Left lung (tissue), 10 donors: Measurements from ENCODE around the gene EIF4ENIF1. TPM values are rescaled to one million over a fixed set of nuclear protein-coding genes. Genes with fewer than 3 reads are reported as not detected.
"Not testable (repeated sequence)": the region's sequence is repeated elsewhere in the genome, so short reads cannot be mapped to it uniquely, and the experiment has no call there.

Experiments used
- ATAC-seq: fragments of 200-7000 bp; cut with Tn5 transposase; one replicate; pipeline ENCODE4 v1.9.1; 2020; ENCODE audit warnings: moderate library complexity
- DNase-seq, 4 donors: peaks; one replicate each; pipeline ENCODE4 v3.0.0-alpha.2; 2013 to 2020
- H3K27ac ChIP-seq, 2 donors: fragments of 200-600 bp; sonication (generic) in 1 of 2; one replicate each; pipeline versions ENCODE4 v1.5.0 to v1.8.0; 2020 to 2021
- H3K27me3 ChIP-seq, 2 donors: fragments of 200-600 bp; sonication (generic) in 1 of 2; one replicate each; pipeline versions ENCODE4 v1.5.0 to v1.8.0; 2020 to 2021
- H3K36me3 ChIP-seq, 2 donors: fragments of 200-600 bp; sonication (generic) in 1 of 2; one replicate each; pipeline versions ENCODE4 v1.5.0 to v1.8.0; 2020 to 2021
- H3K4me1 ChIP-seq, 2 donors: fragments of 200-600 bp; one replicate each; pipeline ENCODE4 v1.8.0; 2021
- H3K4me3 ChIP-seq, 2 donors: fragments of 200-600 bp; sonication (generic) in 1 of 2; one replicate each; pipeline versions ENCODE4 v1.5.0 to v1.8.0; 2020 to 2021; ENCODE audit warnings: mild to moderate bottlenecking in 1 of 2
- H3K9me3 ChIP-seq, 2 donors: fragments of 200-600 bp; sonication (generic) in 1 of 2; one replicate each; pipeline versions ENCODE4 v1.5.0 to v1.8.0; 2020 to 2021
- intact Hi-C, 2 donors: fragments of 100-400 bp; cut with DNase I; formaldehyde crosslinking; loops; one replicate each; pipeline versions ENCODE4 v1.11.2 to v1.14.2; 2022
- polyA plus RNA-seq, 6 donors: library from polyadenylated mRNA; unstranded; fragments of 120-200 nt; gene quantifications; one replicate each; pipeline ENCODE4 v1.2.1, GENCODE V29; 2013; ENCODE audit not compliant: insufficient read length in 6 of 6
- total RNA-seq, 2 donors: library from RNA; stranded (reverse); fragmentation: NEBNext Ultra II Directional; extraction: Animal tissue kit (Norgen Biotek cat#: 25700); gene quantifications; one replicate each; pipeline ENCODE4 v1.2.1, GENCODE V29; 2021
- TF ChIP-seq, protein P1 (sequence below), 2 donors: fragments of 200-600 bp; sonication (generic) in 1 of 2; IDR thresholded peaks; one replicate each; pipeline versions ENCODE4 v1.5.0 to v1.8.0; 2021; ENCODE audit warnings: antibody characterized with exemption in 2 of 2
- donor health status: DM: no; HTN: yes; CAD: no.
- donor health status: DM: no; HTN: no; CAD: no.

EIF4ENIF1 gene
- total and polyA plus RNA-seq, 8 donors = 23.2 to 45.9 (median 45.2) TPM

DNA sequence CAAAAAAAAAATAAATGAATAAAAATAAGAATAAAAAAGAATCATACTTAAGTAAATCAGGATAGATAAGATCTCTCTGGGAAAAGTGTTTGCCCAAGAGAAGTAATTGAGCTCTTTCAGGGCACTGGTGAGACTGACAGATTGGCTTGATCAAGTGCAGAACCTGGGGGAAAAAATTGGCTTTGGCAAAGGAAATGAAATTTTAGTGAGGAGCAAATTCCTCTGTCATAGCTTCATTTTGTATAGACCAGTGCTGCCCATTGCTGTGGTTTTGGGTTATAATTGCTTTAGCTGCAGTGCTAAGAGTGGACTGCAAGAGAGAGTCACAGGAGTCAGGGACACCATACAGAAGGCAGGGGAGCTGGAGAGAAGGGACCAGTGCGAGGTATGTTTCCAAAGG, 42.4 kb upstream of the EIF4ENIF1 start:
- TF ChIP-seq, protein P1, sequence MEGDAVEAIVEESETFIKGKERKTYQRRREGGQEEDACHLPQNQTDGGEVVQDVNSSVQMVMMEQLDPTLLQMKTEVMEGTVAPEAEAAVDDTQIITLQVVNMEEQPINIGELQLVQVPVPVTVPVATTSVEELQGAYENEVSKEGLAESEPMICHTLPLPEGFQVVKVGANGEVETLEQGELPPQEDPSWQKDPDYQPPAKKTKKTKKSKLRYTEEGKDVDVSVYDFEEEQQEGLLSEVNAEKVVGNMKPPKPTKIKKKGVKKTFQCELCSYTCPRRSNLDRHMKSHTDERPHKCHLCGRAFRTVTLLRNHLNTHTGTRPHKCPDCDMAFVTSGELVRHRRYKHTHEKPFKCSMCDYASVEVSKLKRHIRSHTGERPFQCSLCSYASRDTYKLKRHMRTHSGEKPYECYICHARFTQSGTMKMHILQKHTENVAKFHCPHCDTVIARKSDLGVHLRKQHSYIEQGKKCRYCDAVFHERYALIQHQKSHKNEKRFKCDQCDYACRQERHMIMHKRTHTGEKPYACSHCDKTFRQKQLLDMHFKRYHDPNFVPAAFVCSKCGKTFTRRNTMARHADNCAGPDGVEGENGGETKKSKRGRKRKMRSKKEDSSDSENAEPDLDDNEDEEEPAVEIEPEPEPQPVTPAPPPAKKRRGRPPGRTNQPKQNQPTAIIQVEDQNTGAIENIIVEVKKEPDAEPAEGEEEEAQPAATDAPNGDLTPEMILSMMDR (IDR thresholded peaks at IDR 0.05) = no peak
- no peak for ATAC-seq
- no peaks in the 10 kb centered on the region for H3K9me3 ChIP-seq
- DNase-seq = no peak
- intact Hi-C loops = no loop called here
- peak overlapping the region in 1 of 2 donors; percentile 19 for H3K27ac ChIP-seq
- H3K4me3 ChIP-seq = no peak overlapping the region
- H3K4me1 ChIP-seq = peaks cover 7 to 12% of the 10 kb centered on the region in 2 donors
- H3K36me3 ChIP-seq = no peaks in the 10 kb centered on the region
- H3K27me3 ChIP-seq = no peaks in the 10 kb centered on the region

DNA sequence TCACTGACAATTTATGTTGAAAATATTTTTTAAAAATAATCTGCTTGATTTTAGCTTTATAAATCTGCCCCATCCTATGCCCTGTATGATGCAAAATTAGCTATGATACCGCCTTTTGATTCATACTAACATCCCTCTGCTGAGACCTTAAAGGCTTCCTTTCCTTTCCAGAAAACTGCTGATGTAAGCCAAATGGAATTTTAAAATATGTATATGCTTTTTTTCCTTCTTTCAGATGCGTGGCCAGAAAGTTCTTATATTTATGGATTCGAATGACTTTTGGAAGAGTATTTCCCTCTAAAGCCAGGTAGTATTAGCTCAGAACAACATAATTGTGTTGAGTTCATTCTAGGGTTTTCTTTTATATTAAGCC, 41.2 kb upstream of the EIF4ENIF1 start:
- TF ChIP-seq, protein P1 (IDR thresholded peaks at IDR 0.05) = no peak
- DNase-seq (peak in 1 of 4 donors; percentile 21), ATAC-seq (peak; percentile 45)
- Histone ChIP-seq H3K27me3 (no peaks in the 10 kb centered on the region), H3K9me3 (no peaks in the 10 kb centered on the region), H3K36me3 (no peaks in the 10 kb centered on the region), H3K4me1 (peaks cover 7 to 19% of the 10 kb centered on the region in 2 donors), H3K27ac (peak overlapping the region; percentile 18 to 56), H3K4me3 (no peak overlapping the region)
- intact Hi-C loops = no loop called here

DNA sequence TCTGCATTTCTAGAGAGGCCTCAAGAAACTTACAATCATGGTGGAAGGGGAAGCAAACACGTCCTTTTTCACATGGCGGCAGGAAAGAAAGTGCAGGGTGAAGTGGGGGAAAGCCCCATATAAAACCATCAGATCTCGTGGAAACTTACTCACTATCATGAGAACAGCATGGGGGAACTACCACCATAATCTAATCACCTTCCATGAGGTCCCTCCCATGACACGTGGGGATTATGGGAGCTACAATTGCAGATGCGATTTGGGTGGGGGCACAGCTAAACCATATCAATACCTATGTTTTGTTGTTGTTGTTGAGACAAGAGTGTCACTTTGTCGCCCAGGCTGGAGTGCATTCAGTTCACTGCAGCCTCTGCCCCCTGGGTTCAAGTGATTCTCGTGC, 36.6 kb upstream of the EIF4ENIF1 start:
- TF ChIP-seq, protein P1 (IDR thresholded peaks at IDR 0.05) = no peak
- H3K9me3 ChIP-seq = no peaks in the 10 kb centered on the region
- intact Hi-C loops = no loop called here
- H3K27me3 ChIP-seq = no peaks in the 10 kb centered on the region
- no peak for DNase-seq
- no peak for ATAC-seq
- peak overlapping the region in 1 of 2 donors; percentile 28 for H3K27ac ChIP-seq
- H3K4me3 ChIP-seq = no peak overlapping the region
- H3K4me1 ChIP-seq = peaks cover 7 to 14% of the 10 kb centered on the region in 2 donors
- no peaks in the 10 kb centered on the region for H3K36me3 ChIP-seq

DNA sequence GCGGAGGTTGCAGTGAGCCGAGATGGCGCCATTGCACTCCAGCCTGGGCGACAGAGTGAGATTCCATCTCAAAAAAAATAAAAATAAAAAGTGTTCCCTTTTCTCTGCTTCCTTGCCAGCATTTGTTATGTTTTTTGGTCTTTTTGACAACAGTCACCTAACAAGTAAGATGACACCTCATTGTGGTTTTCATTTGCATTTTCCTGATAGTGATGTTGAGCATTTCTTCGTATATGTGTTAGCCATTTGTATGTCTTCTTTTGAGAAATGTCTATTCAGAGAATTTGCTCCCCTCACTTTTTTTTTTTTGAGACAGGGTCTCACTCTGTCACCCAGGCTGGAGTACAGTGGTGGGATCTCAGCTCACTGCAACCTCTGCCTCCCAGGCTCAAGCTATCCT, 34.5 kb upstream of the EIF4ENIF1 start:
- H3K27me3 ChIP-seq, H3K4me3 ChIP-seq, H3K4me1 ChIP-seq, H3K27ac ChIP-seq, H3K36me3 ChIP-seq, H3K9me3 ChIP-seq, ATAC-seq, intact Hi-C loops, DNase-seq: not testable (repeated sequence)

DNA sequence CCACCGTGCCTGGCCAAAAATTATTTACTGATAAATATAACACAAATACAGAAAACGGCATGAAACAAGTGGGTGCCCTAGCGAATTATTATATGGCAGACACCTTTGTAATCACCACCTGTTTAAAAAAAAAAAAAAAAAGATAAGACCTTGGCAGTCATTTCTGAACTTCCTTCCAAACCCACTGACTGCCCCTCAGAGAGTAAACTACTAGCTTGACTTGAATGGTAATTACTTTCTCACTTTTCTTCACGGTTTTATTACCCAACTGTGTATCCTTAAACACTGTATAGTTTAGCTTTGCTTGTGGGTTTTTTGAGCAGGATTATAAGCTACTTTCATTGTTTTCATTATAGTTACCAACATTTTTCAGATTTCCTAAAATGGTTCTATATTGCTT, 30.4 kb upstream of the EIF4ENIF1 start:
- no peaks in the 10 kb centered on the region for H3K27me3 ChIP-seq
- TF ChIP-seq, protein P1 (IDR thresholded peaks at IDR 0.05) = no peak
- no peak for ATAC-seq
- DNase-seq = no peak
- no peaks in the 10 kb centered on the region for H3K36me3 ChIP-seq
- intact Hi-C loops = no loop called here
- H3K4me1 ChIP-seq = no peaks in the 10 kb centered on the region
- no peak overlapping the region for H3K4me3 ChIP-seq
- H3K27ac ChIP-seq = no peak overlapping the region
- no peaks in the 10 kb centered on the region for H3K9me3 ChIP-seq

DNA sequence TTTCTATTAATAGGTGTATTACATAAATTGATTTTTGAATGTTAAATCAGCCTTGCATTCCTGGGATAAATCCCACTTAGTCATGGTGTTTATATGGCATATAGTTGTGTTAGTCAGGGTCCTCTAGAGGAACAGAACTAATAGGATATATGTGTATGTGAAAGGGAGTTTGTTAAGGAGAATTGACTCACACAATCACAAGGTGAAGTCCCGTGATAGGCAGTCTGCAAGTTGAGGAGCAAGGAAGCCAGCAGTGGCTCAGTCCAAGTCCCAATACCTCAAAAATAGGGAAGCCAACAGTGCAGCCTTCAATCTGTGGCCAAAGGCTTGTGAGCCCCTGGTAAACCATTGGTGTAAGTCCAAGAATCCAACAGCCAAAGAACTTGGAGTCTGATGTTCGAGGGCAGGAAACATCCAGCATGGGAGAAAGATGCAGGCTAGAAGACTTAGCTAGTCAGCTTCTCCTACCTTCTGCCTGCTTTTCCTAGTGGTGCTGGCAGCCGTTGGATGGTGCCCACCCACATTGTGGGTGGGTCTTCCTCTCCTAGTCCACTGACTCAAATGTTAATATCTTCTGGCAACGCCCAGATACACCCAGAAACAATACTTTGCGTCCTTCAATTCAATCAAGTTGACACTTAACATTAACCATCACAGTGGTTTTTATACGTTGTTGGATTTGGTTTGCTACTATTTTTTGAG, 19.6 kb upstream of the EIF4ENIF1 start:
- H3K27me3 ChIP-seq = no peaks in the 10 kb centered on the region
- H3K4me1 ChIP-seq = no peaks in the 10 kb centered on the region
- ATAC-seq = no peak
- TF ChIP-seq, protein P1 (IDR thresholded peaks at IDR 0.05) = no peak
- DNase-seq = no peak
- intact Hi-C loops = no loop called here
- H3K4me3 ChIP-seq = no peak overlapping the region
- peaks cover 0 to 37% of the 10 kb centered on the region in 2 donors for H3K36me3 ChIP-seq
- peaks cover 0 to 4% of the 10 kb centered on the region in 2 donors for H3K9me3 ChIP-seq
- H3K27ac ChIP-seq = no peak overlapping the region
